Pons (tissue), 1 donor: ENCODE data around the gene TWIST1.

Experiments used
- DNase-seq: peaks from one replicate; pipeline ENCODE4 v3.0.0-alpha.2; 2016; ENCODE audit warnings: low spot score

TWIST1 gene

GRCh38 chr7:19117091-19117869 is at the start of gene TWIST1:
Gene TWIST1, minus strand, starts transcription at chr7:19117636. Its CDS starts 315 bp downstream, at chr7:19117321.
- DNase-seq, result no peak

GRCh38 chr7:19161671-19162070 is 44.2 kb upstream of the TWIST1 start:
- DNase-seq, result no peak

- DNase-seq, result no peak
Measured at GRCh38 chr7:19146699-19147098, 29.3 kb upstream of the TWIST1 start.

GRCh38 chr7:19145434-19146115 is 28.1 kb upstream of the TWIST1 start:
- no peak for DNase-seq

- no peak for DNase-seq
Measured at GRCh38 chr7:19144661-19145433, 27.4 kb upstream of the TWIST1 start, which contains the start of gene FERD3L. Gene FERD3L, minus strand, starts transcription at chr7:19145421. Its CDS starts 59 bp downstream, at chr7:19145362.

- no peak for DNase-seq
Measured at GRCh38 chr7:19143881-19144574, 26.6 kb upstream of the TWIST1 start.

- no peak for DNase-seq
Measured at GRCh38 chr7:19139706-19140327, 22.4 kb upstream of the TWIST1 start.

GRCh38 chr7:19133886-19134285 is 16.4 kb upstream of the TWIST1 start:
- no peak for DNase-seq

- no peak for DNase-seq
Measured at GRCh38 chr7:19133390-19133789, 16.0 kb upstream of the TWIST1 start.

- no peak for DNase-seq
Measured at GRCh38 chr7:19128856-19129255, 11.4 kb upstream of the TWIST1 start.

- peak; percentile 72 for DNase-seq
Measured at GRCh38 chr7:19121977-19122588, 4.6 kb upstream of the TWIST1 start.

GRCh38 chr7:19119870-19120486 is 2.5 kb upstream of the TWIST1 start:
- DNase-seq, result no peak

- no peak for DNase-seq
Measured at GRCh38 chr7:19119372-19119771, 1.9 kb upstream of the TWIST1 start.

- DNase-seq, result no peak
Measured at GRCh38 chr7:19118636-19119371, 1.4 kb upstream of the TWIST1 start.

- no peak for DNase-seq
Measured at GRCh38 chr7:19117870-19118608, 603 bp upstream of the TWIST1 start.

- DNase-seq, result no peak
Measured at GRCh38 chr7:19116121-19117090, 1.0 kb downstream of the TWIST1 start.

- DNase-seq, result no peak
Measured at GRCh38 chr7:19114551-19114855, 2.9 kb downstream of the TWIST1 start.
